GM20000 (cell line): ENCODE data around the gene CFAP45.

Experiments
- DNase-seq: peaks from one replicate; pipeline ENCODE4 v3.0.0; 2012; ENCODE audit warnings: low spot score
- TF ChIP-seq, protein P1 (sequence below): IDR thresholded peaks from 2 replicates; pipeline ENCODE4 v1.5.1; 2012; ENCODE audit warnings: mild to moderate bottlenecking, control low read depth; ENCODE audit errors: extremely low read depth, missing control alignments

CFAP45 gene

DNA sequence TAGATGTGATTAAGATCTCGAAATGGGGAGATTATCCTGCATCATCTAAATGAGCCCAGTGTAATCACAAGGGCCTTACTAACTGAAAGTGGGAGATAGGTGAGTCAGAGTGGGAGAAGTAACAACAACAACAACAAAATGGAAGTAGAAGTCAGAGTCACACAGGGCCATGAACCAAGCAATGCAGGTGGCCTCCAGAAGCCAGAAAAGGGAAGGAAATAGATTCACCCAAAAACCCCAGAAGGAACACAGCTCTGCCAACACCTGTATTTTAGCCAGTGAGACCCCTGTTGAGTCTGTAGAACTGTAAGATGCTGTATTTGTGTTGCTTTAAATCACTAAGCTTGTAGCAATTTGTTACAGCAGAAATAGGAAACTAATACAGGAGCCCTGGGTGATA, 21.3 kb upstream of the CFAP45 start:
- DNase-seq = peak; percentile 60
- TF ChIP-seq, protein P1, sequence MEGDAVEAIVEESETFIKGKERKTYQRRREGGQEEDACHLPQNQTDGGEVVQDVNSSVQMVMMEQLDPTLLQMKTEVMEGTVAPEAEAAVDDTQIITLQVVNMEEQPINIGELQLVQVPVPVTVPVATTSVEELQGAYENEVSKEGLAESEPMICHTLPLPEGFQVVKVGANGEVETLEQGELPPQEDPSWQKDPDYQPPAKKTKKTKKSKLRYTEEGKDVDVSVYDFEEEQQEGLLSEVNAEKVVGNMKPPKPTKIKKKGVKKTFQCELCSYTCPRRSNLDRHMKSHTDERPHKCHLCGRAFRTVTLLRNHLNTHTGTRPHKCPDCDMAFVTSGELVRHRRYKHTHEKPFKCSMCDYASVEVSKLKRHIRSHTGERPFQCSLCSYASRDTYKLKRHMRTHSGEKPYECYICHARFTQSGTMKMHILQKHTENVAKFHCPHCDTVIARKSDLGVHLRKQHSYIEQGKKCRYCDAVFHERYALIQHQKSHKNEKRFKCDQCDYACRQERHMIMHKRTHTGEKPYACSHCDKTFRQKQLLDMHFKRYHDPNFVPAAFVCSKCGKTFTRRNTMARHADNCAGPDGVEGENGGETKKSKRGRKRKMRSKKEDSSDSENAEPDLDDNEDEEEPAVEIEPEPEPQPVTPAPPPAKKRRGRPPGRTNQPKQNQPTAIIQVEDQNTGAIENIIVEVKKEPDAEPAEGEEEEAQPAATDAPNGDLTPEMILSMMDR = no peak

DNA sequence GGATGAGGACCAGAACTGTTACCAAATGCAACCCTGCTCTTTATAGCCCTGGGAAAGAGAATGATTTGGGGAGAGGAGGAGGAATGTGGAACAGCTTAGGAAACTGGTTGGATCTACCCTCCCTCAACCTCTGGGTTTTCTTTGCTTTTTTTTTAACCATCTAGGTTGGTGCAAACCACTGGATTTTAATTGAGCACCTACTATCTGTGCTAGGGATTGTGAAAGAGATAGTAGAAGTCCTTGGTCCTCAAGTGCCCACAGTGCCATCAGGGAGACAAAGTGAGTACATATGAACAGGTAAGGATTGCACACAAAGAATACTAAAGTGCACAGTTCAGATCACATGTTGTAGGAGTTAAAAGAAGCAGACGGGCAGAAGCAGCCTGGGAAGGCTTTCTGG, 20.7 kb upstream of the CFAP45 start:
- TF ChIP-seq, protein P1 = no peak
- no peak for DNase-seq

DNA sequence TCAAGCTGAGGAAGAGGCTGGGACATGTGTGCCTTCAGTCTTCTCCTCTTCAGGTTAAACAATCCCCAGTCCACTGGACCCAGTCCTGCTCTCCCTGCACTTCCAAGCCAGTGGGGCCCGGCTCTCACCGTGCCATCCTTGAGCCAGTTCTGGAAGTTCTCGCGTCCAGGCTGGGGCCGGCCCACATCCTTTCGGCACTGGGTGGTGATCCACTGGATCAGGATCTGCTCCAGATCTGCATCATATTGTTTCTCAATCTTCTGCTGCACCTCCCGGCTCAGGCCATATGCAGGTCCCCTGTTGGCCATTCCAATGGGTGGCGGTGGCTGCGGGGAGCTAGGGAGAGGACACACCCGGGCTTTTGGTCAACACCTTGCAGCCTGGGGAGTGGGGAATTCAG, 20.2 kb upstream of the CFAP45 start:
- DNase-seq = no peak

DNA sequence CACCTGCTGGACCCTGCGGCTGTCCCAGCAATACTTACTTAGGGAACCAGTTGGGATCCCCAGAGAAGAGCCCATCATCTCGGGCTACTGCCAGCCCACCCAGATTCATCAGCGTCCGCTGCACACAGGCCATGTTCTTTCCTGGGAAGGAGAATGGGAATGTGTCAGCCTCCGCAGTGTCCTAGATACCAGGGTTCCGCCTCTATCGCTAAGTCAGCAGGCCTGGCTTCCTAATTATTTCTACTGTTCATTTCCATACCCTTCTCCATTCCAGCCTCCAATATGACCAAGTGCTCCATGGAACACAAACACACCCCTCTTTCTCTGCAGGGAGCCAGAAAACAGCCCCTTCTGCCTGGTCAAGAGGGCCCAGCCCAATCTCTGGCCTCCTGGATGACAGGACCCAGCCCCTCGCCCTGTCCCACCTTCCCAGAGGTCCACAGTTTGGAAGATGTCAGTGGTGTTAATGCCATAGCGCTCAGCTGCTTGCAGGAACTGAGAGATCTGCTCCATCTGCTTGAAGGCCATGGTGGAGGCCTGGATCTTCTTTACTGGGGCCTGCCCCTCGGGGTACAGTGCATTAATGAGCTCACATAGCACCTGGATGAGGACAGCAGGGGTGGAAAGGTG, 19.4 kb upstream of the CFAP45 start:
- TF ChIP-seq, protein P1 = no peak

More for the DNA sequence above, 20.2 kb upstream of the CFAP45 start:
- TF ChIP-seq, protein P1 = no peak

DNA sequence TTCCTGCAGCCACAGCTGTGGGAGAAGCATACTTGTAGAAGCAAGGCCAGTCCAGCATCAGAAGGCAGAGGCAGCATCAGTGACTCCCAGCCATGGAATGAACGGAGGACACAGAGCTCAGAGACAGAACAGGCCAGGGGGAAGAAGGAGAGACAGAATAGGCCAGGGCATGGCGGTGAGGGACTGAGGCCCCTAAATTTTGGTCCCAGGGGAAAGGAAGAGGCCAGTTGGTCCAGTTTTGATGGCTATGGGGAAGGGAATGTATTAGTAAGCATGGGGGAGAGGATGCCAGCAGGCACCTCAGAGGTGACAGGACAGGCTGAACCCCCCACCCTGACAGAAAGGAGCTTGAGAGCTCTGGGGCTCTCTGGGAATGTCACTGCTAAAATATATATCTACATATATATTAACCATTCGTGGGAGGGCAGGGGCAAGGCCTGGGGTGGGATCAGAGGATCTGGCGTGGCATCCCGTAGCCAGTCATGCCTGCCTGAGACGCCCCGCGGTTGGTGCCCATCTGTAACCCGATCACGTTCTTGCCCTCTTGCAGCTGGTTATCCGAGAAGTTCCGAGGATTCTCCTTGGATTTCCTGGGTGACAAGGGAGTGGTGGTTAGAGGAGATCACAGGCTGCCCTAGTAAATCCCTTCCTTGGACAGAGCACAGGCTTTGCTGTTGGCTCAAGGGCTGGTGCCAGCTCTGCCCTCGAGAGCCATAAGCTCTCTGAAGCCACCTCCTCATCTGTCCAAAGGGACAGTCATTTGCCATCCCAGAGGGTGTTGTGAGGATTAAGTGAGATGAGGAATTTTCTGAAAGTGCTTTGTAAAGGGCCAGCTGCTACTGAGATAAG, 18.6 kb upstream of the CFAP45 start:
- TF ChIP-seq, protein P1 = no peak
- DNase-seq = no peak

More for the DNA sequence above, 19.4 kb upstream of the CFAP45 start:
- no peak for DNase-seq

DNA sequence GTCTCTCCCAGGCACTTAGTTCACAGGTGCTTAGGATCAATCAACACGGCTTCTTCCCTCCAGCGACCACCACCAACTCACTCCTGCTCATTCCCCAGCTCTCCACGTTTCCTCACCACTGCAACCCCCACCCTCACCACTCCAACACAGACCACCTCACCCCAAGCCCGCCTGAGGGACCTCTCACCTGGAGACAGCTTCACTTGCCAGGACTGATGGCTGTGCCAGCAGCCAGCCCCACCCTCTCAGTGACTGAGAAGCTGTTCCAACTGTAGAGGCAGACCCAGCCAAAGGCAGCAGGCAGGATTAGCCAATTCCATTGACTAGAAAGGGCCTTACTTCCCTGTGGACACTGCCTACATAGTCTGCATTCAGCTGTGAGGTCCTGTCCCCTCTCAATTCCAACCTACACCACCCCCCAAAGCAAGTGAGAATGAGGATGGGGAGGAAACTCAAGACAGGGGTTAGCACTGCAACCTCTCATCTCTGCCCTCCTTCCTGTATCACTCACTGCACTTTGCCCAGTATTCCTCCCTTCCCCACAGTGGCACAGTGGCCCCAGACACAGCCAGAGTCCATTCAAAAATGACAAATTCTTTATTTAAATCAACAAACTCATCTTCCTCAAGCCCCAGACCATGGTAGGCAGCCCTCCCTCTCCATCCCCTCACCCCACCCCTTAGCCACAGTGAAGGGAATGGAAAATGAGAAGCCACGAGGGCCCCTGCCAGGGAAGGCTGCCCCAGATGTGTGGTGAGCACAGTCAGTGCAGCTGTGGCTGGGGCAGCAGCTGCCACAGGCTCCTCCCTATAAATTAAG, 17.8 kb upstream of the CFAP45 start:
- no peak for DNase-seq
- TF ChIP-seq, protein P1 = no peak
